Activated CD8-positive, alpha-beta T cell treated with anti-CD3 and anti-CD28 coated beads, Interleukin-2, amount 10 ng/mL, durations not matched to agents 7 days and 5 days (primary cell): Measurements from ENCODE around the gene TWF2. TPM values are rescaled to one million over a fixed set of nuclear protein-coding genes. Genes with fewer than 3 reads are reported as not detected.
A peak's percentile ranks its signal among the peaks of the same experiment; 100 is the strongest.

Source experiments
- ATAC-seq: fragments of 150-1000 bp; cut with Tn5 transposase; one replicate; pipeline ENCODE4 v1.10.0; 2021; ENCODE audit warnings: moderate library complexity
- CTCF ChIA-PET: fragments of 350-600 bp; sonication (Branson Sonifier 250); formaldehyde crosslinking; loops from one replicate; lab custom pipeline; 2021; ENCODE audit warnings: antibody characterized with exemption; lab: Charles Lee
- POLR2A ChIA-PET: fragments of 350-600 bp; sonication (Branson Sonifier 250); formaldehyde crosslinking; loops from one replicate; lab custom pipeline; 2021; ENCODE audit warnings: antibody characterized with exemption; lab: Charles Lee
- DNase-seq: peaks from one replicate; pipeline ENCODE4 v3.0.0-alpha.2; 2020
- H3K27ac Mint-ChIP-seq: one replicate; pipeline ENCODE4 v1.8.0; 2021; ENCODE audit warnings: mild to moderate bottlenecking, mixed read lengths
- H3K27me3 Mint-ChIP-seq: one replicate; pipeline ENCODE4 v1.8.0; 2021; ENCODE audit warnings: low read depth, mixed read lengths
- H3K36me3 Mint-ChIP-seq: one replicate; pipeline ENCODE4 v1.8.0; 2021; ENCODE audit warnings: low read depth, mixed read lengths
- H3K4me1 Mint-ChIP-seq: one replicate; pipeline ENCODE4 v1.8.0; 2021; ENCODE audit warnings: low read depth, mixed read lengths
- H3K4me3 Mint-ChIP-seq: one replicate; pipeline ENCODE4 v1.8.0; 2021; ENCODE audit warnings: mild to moderate bottlenecking, mixed read lengths
- H3K9me3 Mint-ChIP-seq: one replicate; pipeline ENCODE4 v1.8.0; 2022; ENCODE audit warnings: mixed read lengths; ENCODE audit not compliant: insufficient read depth
- microRNA-seq: library from miRNA; unstranded; fragments of <30 nt; microRNA quantifications from one replicate; pipeline ENCODE4 v1.2.0, GENCODE V29; 2022
- total RNA-seq, 2 experiments: library from RNA; stranded (reverse); gene quantifications; one replicate each; pipeline ENCODE4 v1.2.3, GENCODE V29; 2021

Gene TWF2
- total RNA-seq, 2 experiments from 2014 or later, result 154 to 162 TPM

DNA sequence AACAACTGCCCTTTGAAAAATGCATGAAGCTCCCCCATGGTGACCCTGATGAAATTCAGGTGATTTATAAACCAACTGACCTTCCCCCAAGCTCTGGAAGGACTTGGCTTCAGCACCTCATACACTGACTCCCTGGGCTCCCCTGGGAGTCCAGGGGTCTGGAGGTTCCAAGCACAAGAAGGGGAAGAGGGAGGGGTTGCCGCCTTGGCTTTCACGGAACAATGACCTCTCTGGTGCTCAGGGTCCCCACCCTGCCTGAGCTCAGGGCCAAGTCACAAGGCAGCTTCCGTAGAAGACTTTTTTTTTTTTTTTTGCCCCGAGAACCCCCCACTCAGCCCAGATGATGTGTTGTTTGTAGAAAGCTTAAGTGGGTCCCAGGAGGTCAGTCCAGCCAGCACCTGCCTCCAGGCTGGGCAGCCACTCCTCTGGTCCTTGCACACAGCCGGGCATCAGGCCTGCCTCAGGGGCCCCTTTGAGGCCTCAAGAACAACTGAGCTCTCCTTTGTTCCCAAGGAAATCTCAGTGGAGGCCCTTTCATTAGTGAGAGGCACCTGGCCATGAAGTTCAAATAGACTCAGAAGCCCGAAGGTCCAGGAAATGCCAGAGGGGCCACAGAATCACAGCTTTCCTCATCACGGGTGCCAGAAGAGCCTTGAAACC lies 55.0 kb downstream of the TWF2 start:
- no peak overlapping the region for H3K4me3 Mint-ChIP-seq
- no peaks in the 10 kb centered on the region for H3K36me3 Mint-ChIP-seq
- H3K9me3 Mint-ChIP-seq, result no peaks in the 10 kb centered on the region
- H3K4me1 Mint-ChIP-seq, result peaks cover 23% of the 10 kb centered on the region
- CTCF ChIA-PET, result interaction anchor here (0.6 to 1.2 kb wide), 4 partner anchors 35 to 243 kb away, joined by 3 read pairs; partner anchors contain the start of gene RRP9
- POLR2A ChIA-PET, result interaction anchor here (1.1 kb wide), 1 partner anchor 243 kb away, joined by 3 read pairs; the partner anchor contains the start of gene RRP9
- no peak overlapping the region for H3K27ac Mint-ChIP-seq
- no peaks in the 10 kb centered on the region for H3K27me3 Mint-ChIP-seq
- no peak for ATAC-seq
- no peak for DNase-seq

DNA sequence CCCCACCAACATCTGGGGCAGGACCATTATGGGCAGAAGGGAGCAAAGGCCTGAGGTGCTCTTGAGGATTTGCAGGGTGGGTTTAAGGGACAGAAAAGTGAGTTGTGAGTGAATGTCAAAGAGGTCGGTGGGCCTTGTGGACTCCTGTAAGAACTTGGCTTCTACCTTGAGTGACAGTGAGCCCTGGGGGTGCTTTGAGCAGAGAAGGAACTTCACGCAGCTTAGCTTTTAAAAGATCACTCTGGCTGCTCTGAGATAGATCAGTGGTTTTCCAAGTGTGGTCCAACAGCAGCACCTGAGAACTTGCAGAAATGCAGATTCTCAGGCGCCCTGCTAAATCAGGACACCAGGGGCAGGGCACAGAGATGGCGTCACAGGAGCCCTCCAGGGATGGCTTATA lies 56.3 kb downstream of the TWF2 start:
- Mint-ChIP-seq H3K4me1 (peaks cover 17% of the 10 kb centered on the region), H3K27me3 (peaks cover 2% of the 10 kb centered on the region), H3K36me3 (no peaks in the 10 kb centered on the region), H3K27ac (peak overlapping the region; percentile 63), H3K9me3 (no peaks in the 10 kb centered on the region), H3K4me3 (no peak overlapping the region)
- DNase-seq (no peak), ATAC-seq (no peak)
- POLR2A ChIA-PET, result no interaction called here
- CTCF ChIA-PET, result interaction anchor here (1.1 kb wide), 1 partner anchor 59 kb away, joined by 3 read pairs; no protein-coding TSS in a partner anchor

GRCh38 chr3:52182196-52182595 lies 56.8 kb downstream of the TWF2 start:
- Mint-ChIP-seq H3K4me1 (peaks cover 17% of the 10 kb centered on the region), H3K4me3 (no peak overlapping the region), H3K27me3 (peaks cover 2% of the 10 kb centered on the region), H3K27ac (peak overlapping the region; percentile 63), H3K36me3 (no peaks in the 10 kb centered on the region), H3K9me3 (no peaks in the 10 kb centered on the region)
- DNase-seq (peak; percentile 41), ATAC-seq (peak; percentile 36)
- ChIA-PET POLR2A (no interaction called here), CTCF (interaction anchor here (1.3 kb wide), 1 partner anchor 157 kb away, joined by 5 read pairs; no protein-coding TSS in a partner anchor)

DNA sequence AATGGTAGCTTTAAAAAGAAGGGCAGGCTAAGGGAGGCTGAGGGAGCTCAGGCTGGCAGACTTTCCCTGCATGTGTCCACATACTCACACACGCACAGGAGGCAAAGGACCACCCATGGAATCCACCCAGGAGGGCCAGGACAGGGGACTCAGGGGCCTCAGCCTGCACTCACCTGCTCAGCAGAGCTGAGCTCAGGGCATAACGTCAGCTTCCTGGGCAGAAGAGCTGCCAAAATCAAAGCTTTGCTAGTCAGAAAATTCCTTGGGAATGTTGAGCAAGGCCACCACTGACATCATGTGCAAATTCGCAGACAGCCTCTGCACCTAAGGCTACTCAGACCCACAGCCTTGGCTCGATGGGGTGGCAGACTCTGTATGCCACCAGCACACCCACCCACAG lies 57.4 kb downstream of the TWF2 start:
- DNase-seq, result no peak
- H3K9me3 Mint-ChIP-seq, result no peaks in the 10 kb centered on the region
- peaks cover 17% of the 10 kb centered on the region for H3K4me1 Mint-ChIP-seq
- H3K27me3 Mint-ChIP-seq, result peaks cover 2% of the 10 kb centered on the region
- POLR2A ChIA-PET, result no interaction called here
- no peak overlapping the region for H3K27ac Mint-ChIP-seq
- no peak for ATAC-seq
- no peaks in the 10 kb centered on the region for H3K36me3 Mint-ChIP-seq
- no peak overlapping the region for H3K4me3 Mint-ChIP-seq
- CTCF ChIA-PET, result interaction anchor here (1.3 kb wide), 1 partner anchor 158 kb away, joined by 5 read pairs; no protein-coding TSS in a partner anchor

Small RNA genes lying within 50 kb of the gene (microRNA-seq; reads per million reads assigned to microRNA genes)
- gene MIRLET7G, result 178,352 reads per million, percentile 100 among the genes with 10 or more reads in this experiment

Other genes with a start within 250 kb of the TWF2 start
- gene RPL29, start 243.3 kb downstream of the TWF2 start, total RNA-seq, result 1,000 to 10,000 TPM; 1,199 to 1,266 TPM
- gene DUSP7, start 182.6 kb downstream of the TWF2 start, total RNA-seq, result 10 to 100 TPM; 37.4 to 39.1 TPM
- gene POC1A, start 84.7 kb downstream of the TWF2 start, total RNA-seq, result 10 to 100 TPM; 31.7 to 32.3 TPM
- gene ALAS1, start 41.0 kb downstream of the TWF2 start, total RNA-seq, result 10 to 100 TPM; 57.7 to 60.8 TPM
- under 1 TPM; 0.52 to 0.79 TPM for gene TLR9, start 13.5 kb downstream of the TWF2 start, total RNA-seq
- 10 to 100 TPM; 90.7 to 91.9 TPM for gene PPM1M, start 6.6 kb upstream of the TWF2 start, total RNA-seq
- gene WDR82, start 39.5 kb upstream of the TWF2 start, total RNA-seq, result 100 to 1,000 TPM; 131 TPM
- 10 to 100 TPM; 24.7 to 25.6 TPM for gene GLYCTK, start 48.7 kb upstream of the TWF2 start, total RNA-seq
- 10 to 100 TPM; 18.1 to 20.2 TPM for gene DNAH1, start 77.2 kb upstream of the TWF2 start, total RNA-seq
- gene BAP1, start 170.8 kb upstream of the TWF2 start, total RNA-seq, result 100 to 1,000 TPM in 1 of 2 experiments, 10 to 100 TPM in 1; 95.6 to 105 TPM
- gene PHF7, start 171.5 kb upstream of the TWF2 start, total RNA-seq, result 10 to 100 TPM; 14.6 to 16.2 TPM
- under 1 TPM; 0.13 to 0.21 TPM for gene SEMA3G, start 205.9 kb upstream of the TWF2 start, total RNA-seq
- gene TNNC1, start 214.9 kb upstream of the TWF2 start, total RNA-seq, result 1 to 10 TPM in 1 of 2 experiments, under 1 TPM in 1; 0.84 to 2.1 TPM
- gene NISCH, start 216.4 kb upstream of the TWF2 start, total RNA-seq, result 10 to 100 TPM; 77.2 to 82.6 TPM